T-helper 1 cell (primary cell): ENCODE measurements around the gene FGF12.

ENCODE experiments used
- DNase-seq, 5 donors: peaks; one replicate each; pipeline ENCODE4 v3.0.0-alpha.2; 2012 to 2020

FGF12 gene

GRCh38 chr3:192684151-192684550 lies 43.2 kb downstream of the FGF12 start:
- DNase-seq = no peak

GRCh38 chr3:192675958-192676649 lies 51.2 kb downstream of the FGF12 start:
- peak in 1 of 5 donors; percentile 56 for DNase-seq

GRCh38 chr3:192655628-192656027 lies 71.7 kb downstream of the FGF12 start:
- no peak for DNase-seq

GRCh38 chr3:192655040-192655439 lies 72.3 kb downstream of the FGF12 start:
- DNase-seq = no peak

GRCh38 chr3:192653862-192654261 lies 73.5 kb downstream of the FGF12 start:
- no peak for DNase-seq

GRCh38 chr3:192652727-192653126 lies 74.6 kb downstream of the FGF12 start:
- no peak for DNase-seq

GRCh38 chr3:192651836-192652512 lies 75.4 kb downstream of the FGF12 start:
- DNase-seq = no peak

GRCh38 chr3:192645437-192645836 lies 81.9 kb downstream of the FGF12 start:
- DNase-seq = no peak

- no peak for DNase-seq
Measured at GRCh38 chr3:192642651-192643050, 84.7 kb downstream of the FGF12 start.

GRCh38 chr3:192641919-192642318 lies 85.4 kb downstream of the FGF12 start:
- DNase-seq = no peak

- no peak for DNase-seq
Measured at GRCh38 chr3:192639987-192640386, 87.4 kb downstream of the FGF12 start.

- DNase-seq = no peak
Measured at GRCh38 chr3:192637803-192638202, 89.5 kb downstream of the FGF12 start.

- DNase-seq = no peak
Measured at GRCh38 chr3:192636517-192637444, 90.6 kb downstream of the FGF12 start.

- DNase-seq = no peak
Measured at GRCh38 chr3:192629429-192629828, 97.9 kb downstream of the FGF12 start.

GRCh38 chr3:192621909-192622308 lies 105.4 kb downstream of the FGF12 start:
- no peak for DNase-seq

GRCh38 chr3:192620275-192620674 lies 107.1 kb downstream of the FGF12 start:
- DNase-seq = no peak

- DNase-seq = no peak
Measured at GRCh38 chr3:192611411-192611810, 115.9 kb downstream of the FGF12 start.

- no peak for DNase-seq
Measured at GRCh38 chr3:192608726-192609600, 118.4 kb downstream of the FGF12 start.

- DNase-seq = no peak
Measured at GRCh38 chr3:192607798-192608197, 119.5 kb downstream of the FGF12 start.

- no peak for DNase-seq
Measured at GRCh38 chr3:192597913-192598312, 129.4 kb downstream of the FGF12 start.

GRCh38 chr3:192597506-192597905 lies 129.8 kb downstream of the FGF12 start:
- DNase-seq = no peak

- no peak for DNase-seq
Measured at GRCh38 chr3:192578729-192579128, 148.6 kb downstream of the FGF12 start.
